SK-N-SH (cell line): ENCODE results near the gene ADAMTSL1.

ENCODE experiments used
- CHD2 ChIP-seq: fragments of 150-350 bp; IDR thresholded peaks from 2 replicates; pipeline ENCODE4 v1.6.1; 2018; ENCODE audit warnings: low read length; ENCODE audit not compliant: partially characterized antibody
- ELF1 ChIP-seq: IDR thresholded peaks from 2 replicates; pipeline ENCODE4 v1.4.0; 2012
- EP300 ChIP-seq, 2 experiments: IDR thresholded peaks; 2 replicates each; pipeline versions ENCODE4 v1.4.0 to v1.6.1; 2012; ENCODE audit warnings: borderline replicate concordance in 1 of 2, low read depth in 1 of 2, low read length in 1 of 2
- GABPA ChIP-seq: IDR thresholded peaks from 2 replicates; pipeline ENCODE4 v1.4.0; 2012; ENCODE audit warnings: low read depth, mild to moderate bottlenecking
- MAX ChIP-seq: IDR thresholded peaks from 2 replicates; pipeline ENCODE4 v1.4.0; 2012; ENCODE audit warnings: low read depth
- POLR2AphosphoS5 ChIP-seq: IDR thresholded peaks from 2 replicates; pipeline ENCODE4 v1.6.1; 2012; ENCODE audit warnings: low read depth, low read length
- REST ChIP-seq: IDR thresholded peaks from 2 replicates; pipeline ENCODE4 v1.6.1; 2012; ENCODE audit warnings: mild to moderate bottlenecking, low read depth, low read length, moderate library complexity
- RXRA ChIP-seq: IDR thresholded peaks from 2 replicates; pipeline ENCODE4 v1.4.0; 2012; ENCODE audit warnings: low read depth, mild to moderate bottlenecking, borderline replicate concordance
- SIN3A ChIP-seq: IDR thresholded peaks from 2 replicates; pipeline ENCODE4 v1.6.1; 2012; ENCODE audit warnings: low read depth, mild to moderate bottlenecking, low read length, moderate library complexity, borderline replicate concordance
- SMC3 ChIP-seq: IDR thresholded peaks from 2 replicates; pipeline ENCODE4 v1.6.1; 2012; ENCODE audit warnings: low read depth, low read length, improper control_type of control experiment
- TAF1 ChIP-seq: IDR thresholded peaks from 2 replicates; pipeline ENCODE4 v1.6.1; 2012; ENCODE audit warnings: low read depth, mild to moderate bottlenecking, low read length, moderate library complexity, borderline replicate concordance
- USF1 ChIP-seq: IDR thresholded peaks from 2 replicates; pipeline ENCODE4 v1.4.0; 2012; ENCODE audit warnings: low read depth, borderline replicate concordance
- TF ChIP-seq, protein P1 (sequence below): fragments of 200-600 bp; sonication (generic); IDR thresholded peaks from 2 replicates; pipeline ENCODE4 v1.6.1; 2017; ENCODE audit warnings: antibody characterized with exemption, mild to moderate bottlenecking, moderate library complexity
- TF ChIP-seq, protein P2 (sequence below): IDR thresholded peaks from 2 replicates; pipeline ENCODE4 v1.4.0; 2012; ENCODE audit warnings: low read depth, borderline replicate concordance

GRCh38 chr9:18771763-18772162 is 297.8 kb downstream of the ADAMTSL1 start:
- TF ChIP-seq POLR2AphosphoS5 (no peak), RXRA (no peak), MAX (no peak), TAF1 (no peak), CHD2 (no peak), ELF1 (no peak), GABPA (no peak), SMC3 (no peak), REST (no peak), SIN3A (no peak), EP300 (IDR thresholded peaks at IDR 0.05; ENCODE audit: borderline replicate concordance in 1 of 2, low read depth in 1 of 2, low read length in 1 of 2) (no peak), USF1 (no peak)
- TF ChIP-seq, protein P1, sequence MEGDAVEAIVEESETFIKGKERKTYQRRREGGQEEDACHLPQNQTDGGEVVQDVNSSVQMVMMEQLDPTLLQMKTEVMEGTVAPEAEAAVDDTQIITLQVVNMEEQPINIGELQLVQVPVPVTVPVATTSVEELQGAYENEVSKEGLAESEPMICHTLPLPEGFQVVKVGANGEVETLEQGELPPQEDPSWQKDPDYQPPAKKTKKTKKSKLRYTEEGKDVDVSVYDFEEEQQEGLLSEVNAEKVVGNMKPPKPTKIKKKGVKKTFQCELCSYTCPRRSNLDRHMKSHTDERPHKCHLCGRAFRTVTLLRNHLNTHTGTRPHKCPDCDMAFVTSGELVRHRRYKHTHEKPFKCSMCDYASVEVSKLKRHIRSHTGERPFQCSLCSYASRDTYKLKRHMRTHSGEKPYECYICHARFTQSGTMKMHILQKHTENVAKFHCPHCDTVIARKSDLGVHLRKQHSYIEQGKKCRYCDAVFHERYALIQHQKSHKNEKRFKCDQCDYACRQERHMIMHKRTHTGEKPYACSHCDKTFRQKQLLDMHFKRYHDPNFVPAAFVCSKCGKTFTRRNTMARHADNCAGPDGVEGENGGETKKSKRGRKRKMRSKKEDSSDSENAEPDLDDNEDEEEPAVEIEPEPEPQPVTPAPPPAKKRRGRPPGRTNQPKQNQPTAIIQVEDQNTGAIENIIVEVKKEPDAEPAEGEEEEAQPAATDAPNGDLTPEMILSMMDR: no peak
- TF ChIP-seq, protein P2, sequence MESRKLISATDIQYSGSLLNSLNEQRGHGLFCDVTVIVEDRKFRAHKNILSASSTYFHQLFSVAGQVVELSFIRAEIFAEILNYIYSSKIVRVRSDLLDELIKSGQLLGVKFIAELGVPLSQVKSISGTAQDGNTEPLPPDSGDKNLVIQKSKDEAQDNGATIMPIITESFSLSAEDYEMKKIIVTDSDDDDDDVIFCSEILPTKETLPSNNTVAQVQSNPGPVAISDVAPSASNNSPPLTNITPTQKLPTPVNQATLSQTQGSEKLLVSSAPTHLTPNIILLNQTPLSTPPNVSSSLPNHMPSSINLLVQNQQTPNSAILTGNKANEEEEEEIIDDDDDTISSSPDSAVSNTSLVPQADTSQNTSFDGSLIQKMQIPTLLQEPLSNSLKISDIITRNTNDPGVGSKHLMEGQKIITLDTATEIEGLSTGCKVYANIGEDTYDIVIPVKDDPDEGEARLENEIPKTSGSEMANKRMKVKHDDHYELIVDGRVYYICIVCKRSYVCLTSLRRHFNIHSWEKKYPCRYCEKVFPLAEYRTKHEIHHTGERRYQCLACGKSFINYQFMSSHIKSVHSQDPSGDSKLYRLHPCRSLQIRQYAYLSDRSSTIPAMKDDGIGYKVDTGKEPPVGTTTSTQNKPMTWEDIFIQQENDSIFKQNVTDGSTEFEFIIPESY: no peak
